ENCODE measurements around the gene EIF3D. TPM values are rescaled to one million over a fixed set of nuclear protein-coding genes. Genes with fewer than 3 reads are reported as not detected.
"Not testable (repeated sequence)": the region's sequence is repeated elsewhere in the genome, so short reads cannot be mapped to it uniquely, and the experiment has no call there.

The EIF3D gene
- total RNA-seq, 1 donor from 2014 or later = 438 TPM

DNA sequence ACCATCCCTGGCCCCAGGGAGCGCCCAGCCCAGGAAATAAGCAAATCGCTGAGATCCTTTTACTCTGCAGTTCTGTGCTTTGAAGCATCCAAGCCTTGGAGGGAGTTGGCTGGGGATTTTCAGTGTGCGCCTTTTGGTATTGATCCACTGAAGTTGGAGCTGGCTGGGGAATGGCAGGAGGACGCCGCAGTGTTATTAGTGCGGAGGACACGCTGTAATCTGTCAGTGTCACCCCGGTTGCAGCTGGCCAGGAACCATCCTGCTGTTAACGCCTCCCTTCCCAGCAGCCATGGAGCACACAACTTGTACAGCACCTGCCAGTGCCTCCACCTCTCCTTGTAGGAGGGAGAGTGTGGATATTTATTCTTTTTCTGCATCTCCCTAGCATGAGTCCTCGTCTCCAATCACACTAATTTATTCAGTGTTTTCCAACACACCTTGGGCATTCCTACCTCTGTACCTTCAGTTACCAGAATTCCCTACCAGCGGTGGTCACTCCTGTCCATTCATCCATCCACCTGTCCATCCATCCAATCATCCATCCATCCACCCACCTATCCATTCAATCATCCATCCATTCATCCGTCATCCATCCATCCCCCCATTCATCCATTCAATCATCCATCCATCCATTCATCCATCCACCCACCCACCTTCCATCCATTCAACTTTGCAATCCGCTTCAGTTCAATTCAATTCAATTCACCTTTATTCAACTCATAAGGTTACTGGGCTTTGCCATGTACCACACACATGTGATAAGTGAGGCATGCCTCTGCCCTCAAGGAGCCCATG, 21.9 kb upstream of the EIF3D start:
- DNase-seq (ENCODE audit: low read depth) = no peak

DNA sequence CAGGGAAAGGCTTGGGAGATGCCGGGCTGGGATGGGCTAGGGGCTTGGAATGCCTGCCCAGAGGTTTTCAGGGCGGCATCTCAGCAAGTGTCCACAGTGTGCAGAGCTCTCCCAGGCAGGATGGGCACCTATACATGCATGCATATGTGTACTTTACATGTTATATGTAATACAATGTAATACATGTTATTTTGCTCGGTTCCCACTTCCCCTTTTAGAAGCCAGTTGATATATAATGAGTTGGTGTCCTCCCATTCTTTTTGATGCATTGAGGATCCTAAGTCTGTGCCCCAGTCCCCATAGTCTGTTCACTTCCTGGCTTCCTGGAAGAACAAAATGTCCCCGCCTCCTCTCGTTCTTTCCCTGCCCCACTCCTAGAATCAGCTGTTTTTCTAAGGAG, 20.1 kb upstream of the EIF3D start:
- DNase-seq (ENCODE audit: low read depth) = no peak

GRCh38 chr22:36548606-36549005, 19.6 kb upstream of the EIF3D start:
- no peak for DNase-seq (ENCODE audit: low read depth)

- DNase-seq (ENCODE audit: low read depth) = peak; percentile 95
These were observed 18.0 kb upstream of the EIF3D start for GRCh38 chr22:36546932-36547331.

- DNase-seq (ENCODE audit: low read depth) = peak; percentile 26
These were observed 17.3 kb upstream of the EIF3D start for GRCh38 chr22:36546092-36546804.

GRCh38 chr22:36544107-36544620, 15.2 kb upstream of the EIF3D start:
- DNase-seq (ENCODE audit: low read depth) = no peak

DNA sequence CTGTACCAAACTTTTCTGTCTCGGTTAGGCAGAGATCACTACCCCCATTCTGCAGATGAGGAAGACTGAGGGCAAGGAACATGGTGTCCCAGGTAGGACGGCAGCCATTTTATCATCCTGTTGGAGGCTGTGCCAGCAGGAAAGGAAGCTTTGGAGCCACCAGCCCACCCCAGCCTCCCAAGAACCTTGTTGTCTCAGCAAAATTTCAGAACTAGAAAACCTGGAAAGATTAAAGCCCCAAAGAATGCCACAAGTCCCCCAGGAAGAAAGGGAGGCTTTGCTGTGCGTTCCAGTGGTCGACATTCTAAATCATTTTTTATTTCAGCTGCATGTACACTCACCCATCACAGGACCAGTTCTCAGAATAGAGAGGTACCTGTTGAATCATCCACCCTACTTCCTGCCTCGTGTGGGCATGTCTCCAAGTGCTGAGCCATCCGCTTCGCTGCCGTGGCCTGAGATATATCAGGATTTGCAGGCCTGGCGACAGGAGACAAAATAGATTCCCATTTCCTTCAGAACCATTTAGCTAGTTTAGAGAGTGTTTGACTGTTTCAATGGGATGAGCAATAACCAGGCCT, 13.0 kb upstream of the EIF3D start:
- peak; percentile 94 for DNase-seq (ENCODE audit: low read depth)

GRCh38 chr22:36540867-36541642, 12.1 kb upstream of the EIF3D start:
- DNase-seq (ENCODE audit: low read depth) = peak; percentile 88

DNA sequence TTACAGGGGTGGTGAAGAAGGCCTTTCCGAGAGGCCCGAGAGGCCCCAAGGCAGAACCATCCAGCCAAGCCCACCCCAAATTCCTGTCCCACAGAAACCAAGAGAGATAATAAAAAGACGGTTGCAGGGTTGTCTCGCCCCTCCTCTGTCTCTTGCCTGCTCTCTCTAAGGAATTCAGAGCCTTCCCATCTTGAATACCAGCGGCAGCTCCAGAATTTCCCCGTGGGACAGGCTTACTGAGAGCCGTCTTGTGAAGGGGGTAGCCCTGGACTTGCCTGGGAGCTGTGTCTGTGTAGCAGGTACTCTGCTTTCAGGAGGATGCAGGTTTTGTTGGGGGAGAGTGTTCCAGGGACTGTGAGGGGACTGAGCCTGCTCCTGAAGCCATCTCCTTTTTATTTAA, 9.6 kb upstream of the EIF3D start:
- DNase-seq (ENCODE audit: low read depth) = no peak

DNA sequence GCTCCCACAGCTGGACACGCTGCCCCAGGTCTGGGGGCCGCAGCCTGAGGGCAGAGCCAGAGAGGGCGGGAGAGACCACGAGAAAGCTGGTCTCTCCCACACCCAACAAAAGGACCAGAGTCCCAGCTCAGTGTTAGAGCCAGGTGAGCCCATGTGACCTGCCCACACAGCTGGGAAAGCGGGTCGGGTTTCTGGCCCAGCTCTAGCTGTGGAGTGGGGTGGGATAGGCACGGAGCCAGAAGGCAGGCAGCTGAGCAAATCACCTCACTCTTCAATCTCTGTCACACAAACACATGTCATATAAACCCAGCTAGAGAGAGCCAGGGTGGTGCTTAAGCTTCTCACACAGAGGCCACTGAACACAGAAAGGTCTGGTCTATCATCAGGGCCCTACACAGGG, 7.8 kb upstream of the EIF3D start:
- DNase-seq (ENCODE audit: low read depth) = no peak

GRCh38 chr22:36533320-36533719, 4.4 kb upstream of the EIF3D start:
- not testable (repeated sequence) for DNase-seq (ENCODE audit: low read depth)

DNA sequence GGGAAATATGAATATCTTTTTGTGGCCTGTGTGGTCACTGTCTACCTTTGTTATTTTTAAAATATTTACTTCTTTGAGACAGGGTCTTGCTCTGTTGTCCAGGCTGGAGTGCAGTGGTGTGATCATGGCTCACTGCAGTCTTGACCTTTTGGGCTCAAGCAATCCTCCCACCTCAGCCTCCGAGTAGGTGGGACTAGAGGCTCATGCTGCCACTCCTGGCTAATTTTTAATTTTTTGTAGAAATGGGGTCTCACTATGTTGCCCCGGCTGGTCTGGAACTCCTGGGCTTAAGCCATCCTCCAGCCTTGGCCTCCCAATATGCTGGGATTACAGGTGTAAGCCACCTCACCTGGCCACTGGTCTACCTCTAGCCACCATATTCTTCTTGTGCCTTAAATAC, 3.5 kb upstream of the EIF3D start:
- DNase-seq (ENCODE audit: low read depth) = no peak

DNA sequence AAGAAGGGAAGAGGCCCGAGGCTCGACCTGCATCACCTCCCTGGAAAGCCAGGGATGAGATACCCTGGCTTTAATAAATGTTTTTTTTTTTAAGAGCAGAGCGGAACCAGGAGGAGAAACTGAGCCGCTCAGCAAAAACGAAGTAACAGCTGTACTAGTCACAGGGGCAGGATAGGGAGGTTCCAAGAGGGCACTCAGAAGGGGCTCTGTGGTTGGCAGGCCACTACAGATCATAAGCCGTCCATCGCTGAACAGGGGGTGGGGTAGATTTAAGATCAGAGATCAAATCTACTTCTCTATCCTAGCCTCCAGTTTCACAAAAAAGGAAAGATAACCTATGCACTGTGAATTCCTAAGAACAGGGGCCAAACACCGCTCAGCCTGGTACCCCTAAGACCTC, 625 bp downstream of the EIF3D start:
- no peak for DNase-seq (ENCODE audit: low read depth)

- no peak for DNase-seq (ENCODE audit: low read depth)
These were observed 6.3 kb downstream of the EIF3D start for GRCh38 chr22:36522662-36523061.

GRCh38 chr22:36520423-36520822, 8.5 kb downstream of the EIF3D start:
- no peak for DNase-seq (ENCODE audit: low read depth)

GRCh38 chr22:36519906-36520305, 9.1 kb downstream of the EIF3D start:
- DNase-seq (ENCODE audit: low read depth) = not testable (repeated sequence)

DNA sequence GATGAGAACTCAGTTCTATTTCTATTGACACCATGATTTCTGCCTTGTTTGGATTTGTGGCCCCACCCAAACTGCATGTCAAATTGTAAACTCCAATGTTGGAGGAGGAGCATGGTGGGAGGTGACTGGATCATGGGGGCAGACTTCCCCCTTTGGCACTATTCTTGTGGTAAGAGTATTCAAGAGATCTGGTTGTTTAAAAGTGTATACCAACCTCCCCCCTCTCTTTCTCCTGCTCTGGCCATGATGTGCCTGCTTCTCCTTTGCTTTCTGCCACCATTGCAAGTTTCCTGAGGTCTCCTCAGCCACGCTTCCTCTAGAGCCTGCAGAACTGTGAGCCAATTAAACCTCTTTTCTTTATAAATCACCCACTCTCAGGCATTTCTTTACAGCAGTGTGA, 14.2 kb downstream of the EIF3D start:
- DNase-seq (ENCODE audit: low read depth) = no peak

- DNase-seq (ENCODE audit: low read depth) = no peak
These were observed 16.0 kb downstream of the EIF3D start for GRCh38 chr22:36512991-36513390.

DNA sequence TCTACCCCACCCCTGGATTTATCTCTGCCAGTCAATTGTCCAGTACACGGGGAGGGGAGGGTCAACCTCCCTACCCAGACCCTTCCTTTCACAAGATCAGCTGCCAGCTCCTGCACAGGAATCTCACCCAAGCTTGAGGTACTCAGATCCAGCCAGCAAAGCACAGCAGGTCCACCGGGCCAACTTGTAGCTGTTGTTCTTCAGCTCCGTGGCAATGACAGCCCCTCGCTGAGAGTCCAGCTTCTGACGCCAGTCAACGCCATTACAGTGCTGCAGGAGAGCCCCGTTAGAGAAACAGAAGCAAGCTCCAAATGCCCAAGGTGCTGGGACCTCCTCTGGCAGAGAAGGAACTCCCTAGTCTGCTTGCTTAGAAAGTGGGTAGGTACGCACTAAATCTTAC, 16.6 kb downstream of the EIF3D start:
- DNase-seq (ENCODE audit: low read depth) = no peak

- DNase-seq (ENCODE audit: low read depth) = peak; percentile 48
These were observed 17.7 kb downstream of the EIF3D start for GRCh38 chr22:36510966-36511881.

DNA sequence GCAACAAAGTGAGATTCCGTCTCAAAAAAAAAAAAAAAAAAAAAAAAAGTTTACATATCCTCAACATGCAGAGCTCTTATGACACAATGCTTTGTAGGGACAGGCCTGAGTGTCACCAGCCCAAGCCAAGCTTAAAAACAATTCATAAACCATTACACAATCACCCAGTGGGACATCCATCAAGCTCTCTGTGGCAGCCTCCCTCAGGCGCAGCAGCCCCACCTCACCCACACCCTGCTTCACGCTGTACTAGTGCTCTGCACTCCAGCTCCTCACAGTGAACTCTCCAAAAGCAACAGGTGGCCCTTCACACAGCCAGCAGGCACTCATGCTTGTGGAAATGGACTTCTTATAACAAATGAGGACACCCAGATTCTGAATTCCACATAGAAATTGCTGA, 18.6 kb downstream of the EIF3D start:
- DNase-seq (ENCODE audit: low read depth) = no peak

All from renal cortical epithelial cell (primary cell).